Anterior cingulate cortex (tissue), 58 donors: ENCODE data around the gene TGFBR3.

ENCODE experiments used
- DNase-seq, 58 donors: peaks; one replicate each; lab custom pipeline; 2025; lab: John Stamatoyannopoulos, UW

Gene TGFBR3

GRCh38 chr1:91828583-91829281 lies 57.2 kb downstream of the TGFBR3 start:
- no peak for DNase-seq

GRCh38 chr1:91827459-91828321 lies 58.3 kb downstream of the TGFBR3 start:
- no peak for DNase-seq

GRCh38 chr1:91827087-91827458 lies 58.9 kb downstream of the TGFBR3 start:
- DNase-seq: no peak

GRCh38 chr1:91826649-91827048 lies 59.3 kb downstream of the TGFBR3 start:
- DNase-seq: no peak

- no peak for DNase-seq
These were observed 59.7 kb downstream of the TGFBR3 start for GRCh38 chr1:91826248-91826647.

- no peak for DNase-seq
These were observed 64.7 kb downstream of the TGFBR3 start for GRCh38 chr1:91821126-91821868.

GRCh38 chr1:91819038-91819788 lies 66.7 kb downstream of the TGFBR3 start:
- no peak for DNase-seq

- DNase-seq: no peak
These were observed 67.3 kb downstream of the TGFBR3 start for GRCh38 chr1:91818713-91818975.

GRCh38 chr1:91817211-91817905 lies 68.6 kb downstream of the TGFBR3 start:
- DNase-seq: no peak

GRCh38 chr1:91816031-91816430 lies 69.9 kb downstream of the TGFBR3 start:
- no peak for DNase-seq

- DNase-seq: no peak
These were observed 71.5 kb downstream of the TGFBR3 start for GRCh38 chr1:91814448-91814847.

GRCh38 chr1:91813813-91814212 lies 72.1 kb downstream of the TGFBR3 start:
- DNase-seq: no peak

- no peak for DNase-seq
These were observed 74.5 kb downstream of the TGFBR3 start for GRCh38 chr1:91811363-91812025.

- no peak for DNase-seq
These were observed 76.6 kb downstream of the TGFBR3 start for GRCh38 chr1:91809317-91809716.

- DNase-seq: no peak
These were observed 77.9 kb downstream of the TGFBR3 start for GRCh38 chr1:91807921-91808620.

- no peak for DNase-seq
These were observed 78.9 kb downstream of the TGFBR3 start for GRCh38 chr1:91806769-91807700.

GRCh38 chr1:91806181-91806768 lies 79.7 kb downstream of the TGFBR3 start:
- no peak for DNase-seq
